Activated CD8-positive, alpha-beta memory T cell treated with anti-CD3 and anti-CD28 coated beads for 48 hours (primary cell): ENCODE measurements around the gene LACTB.

ENCODE experiments used
- DNase-seq, 3 experiments: peaks; one replicate each; pipeline ENCODE4 v3.0.0-alpha.2; 2020; ENCODE audit warnings: low read depth in 2 of 3, low spot score in 2 of 3

Gene LACTB

DNA sequence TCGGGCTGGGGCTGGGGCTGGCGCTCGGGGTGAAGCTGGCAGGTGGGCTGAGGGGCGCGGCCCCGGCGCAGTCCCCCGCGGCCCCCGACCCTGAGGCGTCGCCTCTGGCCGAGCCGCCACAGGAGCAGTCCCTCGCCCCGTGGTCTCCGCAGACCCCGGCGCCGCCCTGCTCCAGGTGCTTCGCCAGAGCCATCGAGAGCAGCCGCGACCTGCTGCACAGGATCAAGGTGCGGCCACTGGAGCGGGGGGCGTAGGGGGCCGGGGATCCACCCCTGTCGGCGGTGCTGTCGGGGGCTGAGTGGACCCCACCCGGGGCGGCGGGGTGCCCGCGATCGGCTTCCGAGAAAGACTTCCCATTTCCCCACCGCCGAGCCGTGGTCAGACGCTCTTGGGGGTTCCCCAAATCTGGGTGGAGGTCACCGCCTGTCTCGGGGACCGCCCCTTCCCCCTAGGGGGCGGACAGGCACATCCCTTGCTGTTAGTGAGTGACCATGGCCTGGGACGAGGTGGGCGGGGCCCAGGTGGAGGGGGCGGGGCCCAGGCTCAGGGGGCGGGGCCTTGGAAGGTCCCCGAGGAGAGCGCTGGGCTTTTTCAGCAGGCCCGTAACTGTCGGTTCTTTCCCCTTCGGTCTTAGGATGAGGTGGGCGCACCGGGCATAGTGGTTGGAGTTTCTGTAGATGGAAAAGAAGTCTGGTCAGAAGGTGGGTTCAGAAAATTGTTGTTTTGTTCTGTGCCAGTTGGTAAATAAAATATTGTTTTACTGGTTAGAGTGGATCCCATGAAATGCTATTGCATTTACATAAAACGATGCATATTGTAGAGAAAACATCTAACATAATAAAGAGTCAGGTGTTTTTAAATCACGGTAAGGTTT, 578 bp downstream of the LACTB start:
- peak; percentile 36 to 97 (median 88) for DNase-seq

GRCh38 chr15:63124506-63124905, 2.8 kb downstream of the LACTB start:
- DNase-seq, result no peak

- no peak for DNase-seq
These were observed 5.1 kb downstream of the LACTB start for GRCh38 chr15:63126726-63127125.

DNA sequence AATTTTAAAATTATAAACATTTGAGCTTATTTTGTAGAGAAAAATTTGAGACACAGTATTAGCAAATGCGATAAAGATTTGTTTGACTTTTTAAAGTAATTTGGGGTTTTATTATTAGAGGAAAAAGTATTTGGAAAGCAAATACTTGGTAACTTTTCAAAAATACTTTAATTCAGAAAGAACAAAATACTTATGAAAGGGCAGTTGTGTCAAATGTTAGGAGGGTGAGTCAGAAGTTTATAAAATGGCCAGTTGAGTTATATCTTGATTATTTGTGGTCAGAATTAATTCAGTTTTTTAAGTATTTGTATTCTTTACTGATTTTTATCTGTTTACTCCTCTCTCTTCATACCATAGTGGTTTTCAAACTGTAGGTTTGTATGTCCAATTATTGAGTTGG, 12.1 kb downstream of the LACTB start:
- no peak for DNase-seq

DNA sequence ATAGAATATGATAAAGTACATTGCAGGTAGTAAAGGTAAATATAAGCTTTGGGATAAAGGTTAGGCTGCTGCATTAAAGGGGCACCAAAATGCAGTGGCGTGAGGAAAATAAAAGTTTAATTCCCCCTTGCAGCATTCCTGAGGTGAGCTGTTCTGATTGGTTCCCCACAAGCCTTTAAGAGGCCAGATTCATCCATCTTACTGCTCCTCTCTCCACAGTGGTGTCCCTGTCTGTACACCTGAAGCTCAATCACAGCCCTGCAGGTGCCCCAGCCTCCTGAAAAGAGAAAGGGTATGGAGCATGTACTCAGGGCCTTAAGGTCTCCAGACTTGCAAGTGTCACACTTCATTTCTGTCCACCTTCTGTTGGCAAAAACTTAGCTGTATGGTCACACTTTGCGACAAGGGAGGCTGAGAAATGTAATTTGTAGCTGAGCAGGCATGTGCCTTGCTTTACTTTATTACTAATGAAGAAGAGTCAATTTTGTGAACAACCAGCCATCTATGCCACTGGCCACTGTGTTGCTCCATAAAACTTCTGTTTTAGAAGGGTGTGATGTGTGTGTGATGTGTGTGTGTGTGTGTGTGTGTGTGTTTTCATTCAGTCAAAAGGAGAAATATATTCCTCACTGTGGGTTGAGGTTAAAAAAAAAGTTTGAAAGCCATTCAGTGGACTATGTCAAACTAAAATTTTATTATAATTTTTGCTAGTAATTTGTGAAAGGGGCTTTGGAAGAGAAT, 12.8 kb downstream of the LACTB start:
- DNase-seq, result no peak

DNA sequence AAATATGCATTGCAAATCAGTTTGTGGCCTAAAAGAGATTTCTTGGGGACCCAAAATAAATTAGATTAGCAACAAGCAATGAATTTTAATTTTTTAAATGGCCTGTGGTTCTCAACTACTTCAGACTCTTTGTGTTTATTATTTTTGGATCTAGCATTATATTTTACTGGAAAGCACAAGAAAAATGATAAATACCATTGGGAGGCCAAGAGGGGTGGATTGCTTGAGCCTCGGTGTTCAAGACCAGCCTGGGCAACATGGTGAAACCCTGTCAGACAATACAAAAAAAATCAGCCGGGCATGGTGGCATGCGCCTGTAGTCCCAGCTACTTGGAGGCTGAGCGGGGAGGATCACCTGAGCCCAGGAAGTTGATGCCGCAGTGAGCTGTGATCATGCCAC, 13.6 kb downstream of the LACTB start:
- DNase-seq, result no peak

DNA sequence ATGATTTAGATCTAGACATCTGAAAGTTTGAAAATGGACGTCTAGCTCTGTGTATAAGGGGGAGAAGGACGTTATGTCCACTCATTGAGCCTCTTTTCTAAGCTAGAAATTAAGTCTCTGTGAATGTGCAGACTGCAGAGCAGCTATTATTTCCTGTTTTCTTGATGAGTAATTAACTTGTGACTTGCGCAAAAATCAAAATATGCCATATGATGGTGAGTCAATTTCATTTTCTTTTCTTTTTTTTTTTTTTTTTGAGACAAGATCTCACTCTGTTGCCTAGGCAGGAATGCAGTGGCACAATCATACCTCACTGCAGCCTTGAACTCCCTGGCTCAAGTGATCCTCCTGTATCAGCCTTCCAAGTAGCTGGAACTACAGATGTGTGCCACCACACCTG, 14.1 kb downstream of the LACTB start:
- no peak for DNase-seq

GRCh38 chr15:63136742-63137141, 15.1 kb downstream of the LACTB start:
- DNase-seq, result no peak

- DNase-seq, result no peak
These were observed 19.3 kb downstream of the LACTB start for GRCh38 chr15:63140936-63141335.

GRCh38 chr15:63145426-63145825, 23.8 kb downstream of the LACTB start:
- DNase-seq, result no peak

GRCh38 chr15:63146684-63147083, 25.0 kb downstream of the LACTB start:
- no peak for DNase-seq

DNA sequence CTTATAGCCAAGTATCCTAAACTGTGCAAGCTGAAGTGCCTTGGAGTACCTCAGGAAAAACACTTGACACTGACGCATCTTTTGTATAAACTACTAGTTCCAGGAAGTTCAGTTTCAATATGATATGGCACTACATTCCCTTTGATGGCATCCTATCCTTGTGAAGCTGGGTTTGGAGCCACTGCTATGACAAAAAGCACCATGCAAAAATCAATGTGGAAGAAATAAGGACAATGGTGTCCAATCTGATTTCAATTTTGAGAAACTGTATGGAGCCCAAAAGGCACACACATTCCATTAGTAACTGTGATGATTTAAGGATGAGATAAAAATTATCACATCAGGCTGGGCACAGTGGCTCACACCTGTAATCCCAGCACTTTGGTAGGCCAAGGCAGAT, 30.0 kb downstream of the LACTB start:
- no peak for DNase-seq

GRCh38 chr15:63155486-63155885, 33.8 kb downstream of the LACTB start:
- no peak for DNase-seq

DNA sequence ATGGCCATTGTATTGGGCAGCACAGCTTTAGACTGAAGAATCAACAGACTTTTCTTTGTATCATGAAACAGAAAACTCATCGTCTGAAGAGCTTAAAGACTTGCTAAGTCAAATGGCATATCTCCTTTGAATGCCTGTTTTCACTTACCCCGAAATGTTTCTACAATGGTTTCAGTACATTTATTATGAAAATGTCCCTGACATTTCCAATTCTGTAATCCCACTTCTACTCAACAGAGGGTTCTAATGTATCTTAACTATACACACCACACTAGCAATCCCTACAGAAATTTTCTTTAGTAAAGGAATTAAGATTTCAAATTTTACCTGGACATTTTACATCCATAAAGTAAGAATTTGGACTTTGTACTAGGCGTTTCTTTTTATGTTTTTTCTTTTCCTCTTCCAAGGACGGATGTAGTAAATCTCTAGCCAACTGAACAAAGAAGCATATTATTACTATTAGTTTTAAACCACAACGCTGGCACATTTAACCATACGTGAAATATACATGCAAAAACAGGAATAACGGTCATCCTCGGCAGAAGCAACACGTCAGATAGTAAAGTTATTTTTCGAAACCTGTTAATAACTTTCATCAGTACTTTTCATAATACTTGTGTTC, 34.5 kb downstream of the LACTB start:
- no peak for DNase-seq

- DNase-seq, result no peak
These were observed 35.1 kb downstream of the LACTB start for GRCh38 chr15:63156755-63157117.

DNA sequence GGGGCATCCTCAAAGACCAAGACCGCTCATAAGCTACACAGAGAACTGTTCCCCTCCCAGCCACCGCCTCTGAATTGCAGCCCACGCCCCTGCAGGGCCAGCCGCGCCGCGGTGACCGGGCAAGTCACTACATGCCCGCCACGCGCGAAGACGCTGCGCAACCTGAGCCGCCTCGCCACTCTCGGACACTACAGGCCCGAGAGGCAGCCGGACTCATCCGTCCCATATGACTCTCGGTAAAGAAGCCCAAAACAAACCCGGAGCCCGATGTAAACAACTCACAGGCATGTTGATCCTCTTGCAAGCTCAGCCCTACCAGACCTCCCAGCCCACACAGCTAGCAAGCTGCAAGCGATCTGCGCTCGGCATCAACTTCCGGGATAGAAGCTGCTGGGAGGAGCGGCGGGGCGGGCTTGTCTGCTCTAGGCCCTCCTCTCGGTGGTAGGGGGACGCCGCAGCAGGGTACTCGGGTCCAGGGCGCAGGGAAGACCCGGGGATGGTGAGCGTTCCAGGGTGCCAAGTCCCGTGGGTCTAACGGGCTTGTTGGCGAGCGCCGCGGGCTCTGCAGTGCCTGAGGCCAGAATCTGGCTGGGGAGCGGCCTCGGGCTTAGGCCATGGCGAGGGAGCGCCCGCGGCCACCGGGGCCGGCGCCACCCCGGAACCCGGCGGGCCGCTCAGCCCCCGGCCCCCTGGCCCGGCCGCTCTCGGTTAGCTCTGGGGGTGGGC, 35.6 kb downstream of the LACTB start, which contains the start of gene RPS27L:
Gene RPS27L (minus strand): TSS at position 360 of the 726 bp plus-strand sequence. CDS start 72 bp downstream, at position 288.
- DNase-seq, result peak; percentile 69 to 70 (median 70)

DNA sequence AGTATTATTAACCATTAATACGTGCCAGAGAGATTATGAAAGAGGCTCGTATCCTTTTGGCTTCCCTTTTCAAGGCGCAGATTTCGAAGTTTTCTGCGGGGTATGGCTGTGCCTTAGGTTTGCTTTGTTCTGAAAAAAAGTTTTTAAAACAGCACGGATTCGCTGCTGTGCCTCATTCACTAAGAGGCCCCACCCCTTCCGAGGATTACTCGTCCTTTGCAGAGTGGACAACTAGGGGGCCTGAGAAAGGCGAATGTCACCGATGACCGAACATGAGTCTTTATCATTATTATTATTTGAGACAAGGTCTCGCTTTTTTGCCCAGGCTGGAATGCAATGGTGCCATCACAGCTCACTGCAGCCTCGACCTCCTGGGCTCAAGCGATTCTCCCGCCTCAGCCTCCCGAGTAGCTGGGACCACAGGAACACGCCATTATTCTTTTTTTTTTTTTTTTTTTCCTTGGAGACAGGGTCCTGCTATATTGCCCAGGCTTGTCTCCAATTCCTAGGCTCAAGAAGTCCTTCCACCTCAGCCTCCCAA, 36.3 kb downstream of the LACTB start:
- no peak for DNase-seq

GRCh38 chr15:63160638-63161037, 39.0 kb downstream of the LACTB start:
- no peak for DNase-seq

- DNase-seq, result no peak
These were observed 41.6 kb downstream of the LACTB start for GRCh38 chr15:63163217-63163616.

DNA sequence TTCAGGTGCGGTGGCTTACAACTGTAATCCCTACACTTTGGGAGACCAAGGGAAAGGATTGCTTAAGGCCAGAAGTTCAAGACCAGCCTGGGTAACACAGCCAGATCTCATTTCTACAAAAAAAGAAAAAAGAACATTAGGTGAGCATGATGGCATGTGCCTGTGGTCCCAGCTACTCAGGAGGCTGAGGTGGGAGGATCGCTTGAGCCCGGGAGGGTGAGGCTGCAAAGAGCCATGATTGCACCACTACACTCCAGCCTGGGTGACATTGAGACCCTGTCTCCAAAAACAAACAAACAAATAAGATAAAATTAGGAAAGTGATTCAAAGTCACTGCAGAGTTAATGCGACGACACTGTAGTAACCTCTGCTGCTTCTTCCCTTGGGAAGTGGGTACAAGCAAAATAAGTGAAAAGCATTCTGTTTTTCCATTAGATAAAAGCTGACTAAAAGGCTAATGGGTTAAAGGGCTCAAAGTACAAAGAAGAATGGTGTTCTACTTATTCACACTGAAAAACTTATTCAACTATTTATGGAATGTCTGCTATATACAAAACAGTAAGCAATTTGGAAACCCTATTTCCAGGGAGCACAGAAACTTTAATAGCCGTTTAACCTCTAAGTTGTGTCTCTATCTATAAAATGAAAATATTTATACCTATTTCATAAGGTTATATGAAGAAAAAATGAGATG, 43.7 kb downstream of the LACTB start:
- no peak for DNase-seq
